WTC11 (cell line): ENCODE results near the gene UGGT2.

ENCODE experiments used
- CBFB ChIP-seq: sonication (generic); formaldehyde crosslinking; IDR thresholded peaks from 2 replicates; pipeline ENCODE4 v1.8.1; 2022; ENCODE audit warnings: mild to moderate bottlenecking, low read depth, missing genetic modification reagents
- FOXJ3 ChIP-seq: sonication (generic); formaldehyde crosslinking; IDR thresholded peaks from 2 replicates; pipeline ENCODE4 v1.9.0; 2021; ENCODE audit warnings: missing genetic modification reagents, mild to moderate bottlenecking, borderline replicate concordance
- JUN ChIP-seq: sonication (generic); formaldehyde crosslinking; IDR thresholded peaks from 2 replicates; pipeline ENCODE4 v1.8.0; 2023; ENCODE audit warnings: mild to moderate bottlenecking, missing genetic modification reagents
- SP1 ChIP-seq: sonication (generic); formaldehyde crosslinking; conservative IDR thresholded peaks from 2 replicates; pipeline ENCODE4 v1.8.1; 2022; ENCODE audit warnings: missing genetic modification reagents
- TP53 ChIP-seq: sonication (generic); formaldehyde crosslinking; IDR thresholded peaks from 2 replicates; pipeline ENCODE4 v1.8.1; 2023; ENCODE audit warnings: mild to moderate bottlenecking, missing genetic modification reagents
- ZNF263 ChIP-seq: sonication (generic); formaldehyde crosslinking; IDR thresholded peaks from 2 replicates; pipeline ENCODE4 v1.8.1; 2022; ENCODE audit warnings: low read depth, mild to moderate bottlenecking, moderate library complexity, missing genetic modification reagents

GRCh38 chr13:95801825-95802224, 251.4 kb downstream of the UGGT2 start:
- no peak for TF ChIP-seq FOXJ3
- TF ChIP-seq SP1 (CRISPR knock-in tag): no peak
- no peak for TF ChIP-seq ZNF263 (CRISPR knock-in tag)
- no peak for TF ChIP-seq JUN (CRISPR knock-in tag)
- no peak for TF ChIP-seq TP53 (CRISPR knock-in tag)
- TF ChIP-seq CBFB: no peak
